Mucosa of descending colon (tissue), 3 donors: ENCODE measurements around the gene CHST8. TPM values are rescaled to one million over a fixed set of nuclear protein-coding genes. Genes with fewer than 3 reads are reported as not detected.

Experiments used
- ATAC-seq: fragments of 200-7000 bp; cut with Tn5 transposase; one replicate; pipeline ENCODE4 v1.9.1; 2020; ENCODE audit warnings: mild to moderate bottlenecking, moderate library complexity
- DNase-seq, 3 donors: peaks; one replicate each; pipeline ENCODE4 v3.0.0-alpha.2; 2020
- H3K36me3 ChIP-seq: fragments of 200-600 bp; one replicate; pipeline ENCODE4 v1.8.0; 2021; ENCODE audit warnings: low read depth, mild to moderate bottlenecking
- H3K4me1 ChIP-seq: fragments of 200-600 bp; one replicate; pipeline ENCODE4 v1.8.0; 2021; ENCODE audit warnings: low read depth, mild to moderate bottlenecking
- H3K4me3 ChIP-seq: fragments of 200-600 bp; one replicate; pipeline ENCODE4 v1.8.0; 2021; ENCODE audit warnings: mild to moderate bottlenecking
- H3K9me3 ChIP-seq: fragments of 200-600 bp; one replicate; pipeline ENCODE4 v1.8.0; 2021; ENCODE audit warnings: mild to moderate bottlenecking
- intact Hi-C, 2 donors: fragments of 100-400 bp; cut with DNase I in 1 of 2; cut with micrococcal nuclease in 1 of 2; formaldehyde crosslinking; loops; one replicate each; pipeline versions ENCODE4 v1.11.0 to v1.11.1; 2022; cut with DNase I, micrococcal nuclease
- total RNA-seq, 3 donors: library from RNA; stranded (reverse); fragmentation: NEBNext Ultra II Directional in 2 of 3; extraction: Animal tissue kit (Norgen Biotek cat#: 25700) in 2 of 3; gene quantifications; one replicate each; pipeline versions ENCODE4 v1.2.1 to v1.2.4, GENCODE V29; 2021 to 2023
- TF ChIP-seq, protein P1 (sequence below): fragments of 200-600 bp; IDR thresholded peaks from one replicate; pipeline ENCODE4 v1.8.0; 2022; ENCODE audit warnings: antibody characterized with exemption, mild to moderate bottlenecking
- donor health status: DM: no; HTN: no; CAD: no; lungs with moderate emphysema.
- donor health status: DM: no; HTN: no; CAD: no.
- donor health status: DM: no; HTN: yes; CAD: no.

Gene CHST8
- total RNA-seq, 3 donors from 2014 or later: 0.31 TPM; not detected in 2

DNA sequence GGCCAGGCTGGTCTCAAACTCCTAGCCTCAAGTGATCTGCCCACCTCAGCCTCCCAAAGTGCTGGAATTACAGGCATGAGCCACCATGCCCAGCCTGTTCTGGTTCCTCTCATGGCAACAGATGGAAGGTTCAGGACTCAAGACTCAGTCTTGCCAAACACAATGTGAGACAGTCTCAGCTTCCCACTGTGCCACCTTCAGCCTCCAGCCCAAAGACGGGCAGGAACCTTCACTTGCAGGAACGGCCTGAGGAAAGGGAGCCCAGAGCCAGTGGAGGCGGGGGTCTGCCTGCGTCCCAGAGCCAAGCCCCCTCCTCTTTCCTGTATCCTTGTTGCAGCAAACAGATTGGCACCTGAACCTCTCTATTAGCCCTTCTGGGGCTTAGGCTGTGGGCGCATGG, 2.9 kb upstream of the CHST8 start:
- Histone ChIP-seq H3K4me3 (no peak overlapping the region), H3K36me3 (no peaks in the 10 kb centered on the region), H3K4me1 (peaks cover 10% of the 10 kb centered on the region), H3K9me3 (no peaks in the 10 kb centered on the region)
- no peak for ATAC-seq
- no peak for DNase-seq
- TF ChIP-seq, protein P1, sequence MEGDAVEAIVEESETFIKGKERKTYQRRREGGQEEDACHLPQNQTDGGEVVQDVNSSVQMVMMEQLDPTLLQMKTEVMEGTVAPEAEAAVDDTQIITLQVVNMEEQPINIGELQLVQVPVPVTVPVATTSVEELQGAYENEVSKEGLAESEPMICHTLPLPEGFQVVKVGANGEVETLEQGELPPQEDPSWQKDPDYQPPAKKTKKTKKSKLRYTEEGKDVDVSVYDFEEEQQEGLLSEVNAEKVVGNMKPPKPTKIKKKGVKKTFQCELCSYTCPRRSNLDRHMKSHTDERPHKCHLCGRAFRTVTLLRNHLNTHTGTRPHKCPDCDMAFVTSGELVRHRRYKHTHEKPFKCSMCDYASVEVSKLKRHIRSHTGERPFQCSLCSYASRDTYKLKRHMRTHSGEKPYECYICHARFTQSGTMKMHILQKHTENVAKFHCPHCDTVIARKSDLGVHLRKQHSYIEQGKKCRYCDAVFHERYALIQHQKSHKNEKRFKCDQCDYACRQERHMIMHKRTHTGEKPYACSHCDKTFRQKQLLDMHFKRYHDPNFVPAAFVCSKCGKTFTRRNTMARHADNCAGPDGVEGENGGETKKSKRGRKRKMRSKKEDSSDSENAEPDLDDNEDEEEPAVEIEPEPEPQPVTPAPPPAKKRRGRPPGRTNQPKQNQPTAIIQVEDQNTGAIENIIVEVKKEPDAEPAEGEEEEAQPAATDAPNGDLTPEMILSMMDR: no peak
- intact Hi-C loops: no loop called here

DNA sequence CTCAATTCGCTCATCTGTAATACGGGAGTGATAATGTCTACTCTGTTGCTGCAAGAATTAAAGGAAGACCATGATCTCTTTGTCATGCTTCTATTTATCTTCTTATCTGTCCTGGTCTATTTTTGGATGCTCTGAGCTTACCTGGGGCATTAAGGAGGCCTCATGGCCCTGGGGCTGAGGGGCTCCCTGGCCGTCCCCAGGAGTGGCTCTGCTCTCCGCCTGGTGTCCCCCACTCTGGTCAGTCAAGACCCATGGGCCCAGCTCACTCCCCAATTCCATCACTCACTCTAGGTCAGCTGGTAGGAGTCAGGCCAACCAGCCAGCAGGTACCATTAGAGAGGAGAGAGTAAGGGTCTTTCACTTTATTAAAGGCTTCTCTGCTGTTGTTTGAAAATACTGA, 1.1 kb upstream of the CHST8 start:
- DNase-seq (no peak), ATAC-seq (no peak)
- H3K36me3 ChIP-seq: no peaks in the 10 kb centered on the region
- intact Hi-C loops: no loop called here
- TF ChIP-seq, protein P1: no peak
- H3K9me3 ChIP-seq: no peaks in the 10 kb centered on the region
- H3K4me1 ChIP-seq: peaks cover 10% of the 10 kb centered on the region
- H3K4me3 ChIP-seq: no peak overlapping the region

DNA sequence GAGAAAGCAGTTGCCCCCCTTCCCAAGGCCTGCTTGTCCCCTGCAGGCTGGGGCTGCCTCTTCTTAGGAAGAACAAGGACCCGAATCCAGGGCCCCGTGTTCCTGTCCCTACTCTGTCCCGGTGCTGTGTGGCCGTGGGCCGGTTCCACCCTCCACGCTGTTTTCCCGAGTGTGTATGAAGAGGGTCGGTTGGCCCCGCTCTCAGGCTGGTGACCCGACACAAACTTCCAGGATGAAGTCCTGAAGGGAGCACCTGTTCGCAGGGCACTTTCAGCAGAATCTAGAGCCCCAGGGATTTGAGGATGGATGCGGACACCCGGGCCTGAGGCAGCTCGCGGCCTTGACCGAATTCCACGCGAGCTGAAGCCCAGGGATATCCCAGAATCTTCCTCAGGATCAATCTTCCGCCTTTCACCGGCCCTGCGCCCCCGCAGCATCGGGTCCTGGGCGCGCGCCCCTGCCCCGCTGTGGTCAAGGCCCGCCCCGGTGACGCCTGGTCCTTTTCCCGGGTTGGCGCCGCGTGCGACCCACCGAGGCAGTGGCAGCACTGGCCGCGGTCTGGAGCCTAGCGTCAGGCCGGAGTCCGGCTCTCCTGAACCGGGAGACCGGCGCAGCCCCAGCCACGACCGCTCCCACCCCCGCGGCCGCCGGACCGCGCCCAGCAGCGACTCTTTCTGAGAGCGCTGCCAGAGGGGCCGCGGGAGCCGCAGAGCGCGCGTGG, 528 bp upstream of the CHST8 start:
- intact Hi-C loops: no loop called here
- no peak for ATAC-seq
- peaks cover 10% of the 10 kb centered on the region for H3K4me1 ChIP-seq
- no peaks in the 10 kb centered on the region for H3K9me3 ChIP-seq
- no peak for DNase-seq
- no peak overlapping the region for H3K4me3 ChIP-seq
- TF ChIP-seq, protein P1: no peak
- H3K36me3 ChIP-seq: no peaks in the 10 kb centered on the region

DNA sequence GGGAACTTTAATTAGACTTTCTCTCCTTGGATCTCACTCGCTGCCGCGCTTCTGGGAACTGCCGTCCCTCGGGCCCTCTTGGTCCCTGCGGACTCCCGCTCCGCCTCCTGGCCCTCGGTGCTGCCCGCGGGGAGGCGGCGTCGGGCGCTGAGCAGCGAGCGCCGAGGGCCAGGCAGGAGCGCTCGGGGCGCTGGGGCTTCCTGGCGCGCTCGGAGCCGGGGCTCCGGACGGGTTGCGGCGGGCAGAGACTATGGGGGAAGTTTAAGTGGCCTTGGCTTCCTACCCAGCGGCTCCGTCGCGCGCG, 704 bp downstream of the CHST8 start:
- Histone ChIP-seq H3K4me3 (no peak overlapping the region), H3K4me1 (peaks cover 10% of the 10 kb centered on the region), H3K36me3 (no peaks in the 10 kb centered on the region), H3K9me3 (no peaks in the 10 kb centered on the region)
- peak; percentile 17 for ATAC-seq
- TF ChIP-seq, protein P1: no peak
- intact Hi-C loops: no loop called here
- DNase-seq: no peak

GRCh38 chr19:33622809-33623511, 1.2 kb downstream of the CHST8 start:
- peaks cover 10% of the 10 kb centered on the region for H3K4me1 ChIP-seq
- ATAC-seq (no peak), DNase-seq (no peak)
- H3K36me3 ChIP-seq: no peaks in the 10 kb centered on the region
- no peaks in the 10 kb centered on the region for H3K9me3 ChIP-seq
- intact Hi-C loops: no loop called here
- no peak overlapping the region for H3K4me3 ChIP-seq
- TF ChIP-seq, protein P1: no peak
